ENCODE results near the gene CAMKMT.

DNA sequence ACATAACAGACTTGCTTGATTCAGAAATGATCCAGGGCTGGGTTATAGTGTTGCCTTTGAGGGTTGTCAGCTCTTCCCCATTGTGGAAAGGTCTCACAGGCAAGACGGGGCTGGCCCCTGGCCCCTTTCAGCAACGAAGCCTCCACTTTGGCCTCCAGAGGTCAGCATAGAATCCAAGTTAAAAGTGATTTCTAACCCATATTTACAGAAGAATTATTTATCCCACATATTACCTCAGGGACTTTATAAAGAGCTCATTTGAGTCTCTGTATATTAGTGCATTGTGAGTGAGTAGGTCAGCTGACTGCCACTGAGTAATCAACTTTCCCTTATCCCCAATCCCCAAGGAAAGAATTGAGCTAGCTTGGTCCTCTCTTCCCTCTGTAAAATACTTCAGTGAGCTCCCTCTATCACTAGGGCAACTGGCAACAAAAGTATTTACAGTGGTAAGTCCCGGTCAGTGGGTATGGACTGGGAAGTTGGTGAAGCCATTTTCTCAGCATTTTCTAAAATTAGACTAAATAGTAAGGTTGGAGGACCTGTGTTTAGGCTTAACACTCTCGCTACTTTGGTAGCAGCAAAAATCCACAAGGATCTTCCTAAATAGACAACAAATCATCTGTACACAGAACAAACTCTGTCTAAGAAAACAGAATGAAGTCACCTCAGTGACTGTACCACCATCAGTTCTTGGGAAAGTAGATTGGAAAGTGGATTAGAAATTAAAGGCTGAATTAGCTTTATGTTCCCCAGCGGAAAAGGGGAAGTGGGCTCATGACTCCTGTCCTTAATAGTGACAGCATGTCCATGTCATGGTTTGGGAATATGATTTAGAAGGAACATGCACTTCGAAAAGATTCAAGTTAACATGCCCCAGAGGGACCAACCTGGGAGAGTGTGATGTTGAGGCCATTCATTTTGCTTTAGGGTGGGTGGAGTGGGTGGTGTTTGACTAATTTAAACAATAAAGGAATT is 408.8 kb downstream of the CAMKMT start:
- TF ChIP-seq EP300 (IDR thresholded peaks at IDR 0.05; ENCODE audit: low read depth) (no peak), POLR2A (IDR thresholded peaks at IDR 0.05) (no peak)

Measured in transverse colon (tissue), 1 donor.